Common myeloid progenitor, CD34-positive (primary cell): ENCODE data around the gene DIS3L2.

Experiments
- CTCF ChIA-PET: fragments of 350-600 bp; sonication (Branson Sonifier 250); formaldehyde crosslinking; loops from one replicate; lab custom pipeline; 2021; ENCODE audit warnings: antibody characterized with exemption; lab: Charles Lee
- POLR2A ChIA-PET: fragments of 350-600 bp; sonication (Branson Sonifier 250); formaldehyde crosslinking; loops from one replicate; lab custom pipeline; 2021; ENCODE audit warnings: antibody characterized with exemption; lab: Charles Lee
- DNase-seq, 3 donors: peaks; one replicate each; pipeline versions ENCODE4 v3.0.0 to v3.0.0-alpha.2; 2013
- H3K27ac ChIP-seq, 2 experiments: 1 replicate in 1 of 2; 2 replicates in 1 of 2; pipeline ENCODE4 v1.7.0; 2013; ENCODE audit warnings: inconsistent platforms in 2 of 2, low read length in 2 of 2, mild to moderate bottlenecking in 2 of 2, low read depth in 1 of 2, moderate library complexity in 1 of 2; ENCODE audit not compliant: severe bottlenecking in 2 of 2, insufficient read depth in 1 of 2, poor library complexity in 1 of 2
- H3K27me3 ChIP-seq, 5 experiments: replicated peaks in 2 of 5; 1 replicate in 3 of 5; 2 replicates in 2 of 5; pipeline versions ENCODE4 v1.6.1 to v1.7.0; 2013; ENCODE audit warnings: low read length in 4 of 5, mild to moderate bottlenecking in 2 of 5, moderate library complexity in 2 of 5, inconsistent platforms in 1 of 5; ENCODE audit not compliant: insufficient read depth in 5 of 5, control insufficient read depth in 4 of 5
- H3K36me3 ChIP-seq, 4 experiments: 1 replicate in 2 of 4; 2 replicates in 2 of 4; pipeline versions ENCODE4 v1.6.1 to v1.7.0; 2013; ENCODE audit warnings: low read length in 3 of 4, control low read depth in 1 of 4, mild to moderate bottlenecking in 1 of 4; ENCODE audit not compliant: control insufficient read depth in 4 of 4, insufficient read depth in 4 of 4
- H3K4me1 ChIP-seq, 4 experiments: 1 replicate in 3 of 4; 2 replicates in 1 of 4; pipeline versions ENCODE4 v1.6.1 to v1.7.1; 2013; ENCODE audit warnings: low read length in 3 of 4, mild to moderate bottlenecking in 3 of 4, control low read depth in 1 of 4, inconsistent platforms in 1 of 4, moderate library complexity in 1 of 4; ENCODE audit not compliant: control insufficient read depth in 4 of 4, insufficient read depth in 4 of 4; ENCODE audit errors: control extremely low read depth in 1 of 4
- H3K4me3 ChIP-seq, 7 experiments: 1 replicate in 4 of 7; 2 replicates in 3 of 7; pipeline versions ENCODE4 v1.5.1 to v1.7.0; 2013; ENCODE audit warnings: mild to moderate bottlenecking in 7 of 7, low read length in 6 of 7, moderate library complexity in 6 of 7, inconsistent platforms in 2 of 7, low read depth in 2 of 7, control low read depth in 1 of 7; ENCODE audit not compliant: insufficient read depth in 4 of 7, control insufficient read depth in 1 of 7; ENCODE audit errors: extremely low read depth in 1 of 7
- H3K9me3 ChIP-seq, 5 experiments: 1 replicate in 4 of 5; 2 replicates in 1 of 5; pipeline versions ENCODE4 v1.6.1 to v1.7.1; 2013; ENCODE audit warnings: low read length in 4 of 5, mild to moderate bottlenecking in 2 of 5, inconsistent platforms in 1 of 5, low read depth in 1 of 5, moderate library complexity in 1 of 5; ENCODE audit not compliant: control insufficient read depth in 4 of 5, insufficient read depth in 2 of 5; ENCODE audit errors: control extremely low read depth in 1 of 5
- WGBS: methylation state at CpG from one replicate; pipeline ENCODE4 v1.1.5; 2013; ENCODE audit not compliant: insufficient coverage; 5-methylcytosine and 5-hydroxymethylcytosine counted together

Gene DIS3L2

DNA sequence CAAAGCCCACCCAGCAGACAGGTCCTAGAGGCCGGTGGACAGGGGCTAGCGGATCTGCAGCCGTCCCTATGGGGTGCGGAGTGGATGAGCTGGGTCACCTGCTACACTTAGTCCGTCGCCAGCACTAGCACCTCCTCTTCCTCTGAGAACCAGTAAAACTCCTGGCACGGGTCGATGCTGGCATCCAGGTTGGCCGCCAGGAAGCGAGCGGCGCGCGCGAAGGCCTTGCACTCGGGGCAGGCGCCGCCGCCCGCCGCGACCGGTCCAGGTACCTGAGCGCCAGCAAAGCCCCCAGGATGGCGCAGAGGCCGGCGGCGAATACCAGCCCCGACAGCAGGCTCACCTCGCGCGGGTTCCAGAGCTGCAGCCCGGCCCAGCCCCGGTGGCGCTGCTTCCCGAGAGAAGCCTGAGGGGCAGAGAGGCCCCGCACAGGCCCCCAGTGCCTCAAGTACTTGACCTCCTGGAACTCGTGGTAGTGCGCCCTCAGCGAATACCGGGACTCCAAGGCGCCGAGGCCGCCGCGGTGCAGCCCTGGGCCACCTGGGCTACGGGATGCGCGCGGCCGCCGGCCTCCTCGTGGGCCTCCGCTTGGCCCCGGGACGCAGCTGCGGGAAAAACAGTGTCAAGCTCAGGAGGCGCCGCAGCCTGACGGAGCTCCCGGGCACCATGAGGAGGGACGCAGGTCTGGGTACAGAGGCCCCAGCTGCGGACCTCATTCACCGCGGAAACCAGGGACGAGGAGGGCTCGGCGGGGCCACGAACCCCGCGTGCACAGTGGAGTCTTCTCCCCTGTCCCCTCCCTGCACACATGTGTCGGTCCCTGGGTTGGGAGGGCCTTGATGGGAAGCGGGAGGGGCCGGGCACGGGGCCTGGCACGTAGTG, 389.5 kb downstream of the DIS3L2 start:
- H3K27me3 ChIP-seq, result peaks cover 2 to 64% (median 30%) of the 10 kb centered on the region in 5 experiments
- H3K4me3 ChIP-seq, result peak overlapping the region in 3 of 7 experiments; percentile 39 to 52 (median 48)
- POLR2A ChIA-PET, result interaction anchor here (0.9 kb wide), 1 partner anchor 14 kb away, joined by 3 read pairs; no protein-coding TSS in a partner anchor

DNA sequence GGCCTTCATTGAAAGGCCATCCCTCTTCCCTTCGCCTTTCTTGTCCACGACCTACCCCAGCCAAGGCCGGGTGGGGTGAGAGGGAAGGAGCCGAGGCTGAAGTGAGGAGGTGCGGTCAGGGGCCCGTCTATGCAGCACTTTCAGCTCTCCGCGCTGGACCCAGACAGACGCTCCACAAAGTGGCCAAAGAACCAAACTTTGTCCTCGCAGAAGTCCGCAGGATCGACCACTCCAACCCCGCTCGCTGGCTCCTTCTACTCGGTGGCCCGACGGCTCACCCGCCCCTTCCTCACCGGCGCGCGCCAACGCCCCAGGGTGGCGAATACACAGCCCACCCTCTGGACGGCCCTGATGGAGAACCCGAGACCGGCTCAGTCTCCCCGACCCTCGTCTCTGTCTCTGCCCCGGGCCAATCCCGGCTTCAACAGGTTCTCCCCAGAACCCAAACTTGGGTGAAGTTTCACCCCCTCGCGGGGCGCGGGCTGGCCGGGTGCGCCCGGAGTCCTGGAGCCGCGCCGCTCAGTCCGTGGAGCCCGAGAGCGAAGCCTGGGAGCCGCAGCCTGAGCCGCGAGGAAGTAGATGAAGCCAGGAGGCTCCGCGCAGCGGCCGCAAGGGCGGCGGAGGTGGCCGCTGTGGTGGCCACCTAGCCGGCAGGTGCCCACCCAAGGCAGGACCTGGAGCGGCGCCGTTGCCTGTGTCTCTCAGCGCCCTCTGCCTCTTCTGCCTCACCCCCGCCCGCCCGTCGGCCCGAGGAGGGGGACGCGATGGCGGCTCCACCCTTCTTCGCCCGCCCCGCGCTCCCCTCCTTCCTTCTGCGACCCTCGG, 390.4 kb downstream of the DIS3L2 start:
- peak in 1 of 3 donors; percentile 43 for DNase-seq
- CTCF ChIA-PET, result interaction anchor here (0.7 to 1.3 kb wide), 4 partner anchors 11 to 21 kb away, joined by 3 to 7 read pairs (median 3); no protein-coding TSS in a partner anchor
- Histone ChIP-seq H3K4me1 (peaks cover 0 to 28% (median 13%) of the 10 kb centered on the region in 4 experiments), H3K9me3 (no peaks in the 10 kb centered on the region), H3K4me3 (peak overlapping the region in 3 of 7 experiments; percentile 33 to 54 (median 48)), H3K27ac (no peak overlapping the region), H3K36me3 (no peaks in the 10 kb centered on the region), H3K27me3 (peaks cover 2 to 62% (median 30%) of the 10 kb centered on the region in 5 experiments)
- POLR2A ChIA-PET, result interaction anchor here (0.9 kb wide), 1 partner anchor 13 kb away, joined by 3 read pairs; no protein-coding TSS in a partner anchor
- 4% methylated on average over 53 of the region's 73 CpGs for WGBS

More for the DNA sequence above, 389.5 kb downstream of the DIS3L2 start:
- Histone ChIP-seq H3K36me3 (no peaks in the 10 kb centered on the region), H3K9me3 (no peaks in the 10 kb centered on the region), H3K27ac (no peak overlapping the region), H3K4me1 (peaks cover 0 to 28% (median 13%) of the 10 kb centered on the region in 4 experiments)
- DNase-seq, result peak in 2 of 3 donors; percentile 42 to 56
- WGBS, result 3% methylated on average over 71 of the region's 76 CpGs
- CTCF ChIA-PET, result interaction anchor here (0.7 kb wide), 2 partner anchors 12 to 22 kb away, joined by 3 read pairs; no protein-coding TSS in a partner anchor

DNA sequence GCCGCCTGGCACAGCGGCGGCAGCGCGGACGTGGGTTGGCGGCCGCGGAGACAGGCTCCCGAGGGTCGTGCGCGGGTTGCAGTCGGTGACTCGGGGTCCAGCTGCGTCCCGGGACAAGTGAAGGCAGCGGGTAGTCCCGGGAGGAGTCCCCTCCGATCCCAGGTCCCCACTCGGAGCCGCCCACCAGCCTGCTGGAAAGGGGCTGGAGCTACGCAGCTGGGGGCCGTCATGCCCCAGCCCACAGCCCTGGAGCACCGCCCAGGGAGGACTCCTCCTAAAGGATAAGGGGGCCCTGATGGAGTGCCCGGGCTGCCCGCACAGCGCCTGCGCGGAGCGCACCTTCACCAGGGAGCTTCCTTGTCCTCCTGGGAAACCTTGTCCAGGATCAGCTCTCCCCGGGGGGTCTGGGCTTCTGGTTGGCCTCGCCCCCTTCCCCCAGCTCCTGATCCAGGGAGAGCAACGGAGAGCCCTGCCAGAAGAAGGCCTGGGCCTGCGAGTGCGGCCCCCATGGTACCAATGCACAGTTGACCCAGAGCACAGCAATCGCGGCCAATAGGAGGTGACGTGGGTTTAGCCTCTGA, 391.1 kb downstream of the DIS3L2 start:
- no peaks in the 10 kb centered on the region for H3K9me3 ChIP-seq
- ChIA-PET CTCF (interaction anchor here (0.6 to 1.3 kb wide), 5 partner anchors 9 to 95 kb away, joined by 3 to 7 read pairs (median 4); no protein-coding TSS in a partner anchor), POLR2A (no interaction called here)
- WGBS, result 56% methylated on average over 37 of the region's 39 CpGs
- H3K4me3 ChIP-seq, result peak overlapping the region in 3 of 7 experiments; percentile 26 to 54 (median 33)
- no peak overlapping the region for H3K27ac ChIP-seq
- H3K36me3 ChIP-seq, result no peaks in the 10 kb centered on the region
- H3K27me3 ChIP-seq, result peaks cover 2 to 56% (median 30%) of the 10 kb centered on the region in 5 experiments
- DNase-seq, result no peak
- H3K4me1 ChIP-seq, result peaks cover 0 to 28% (median 13%) of the 10 kb centered on the region in 4 experiments

DNA sequence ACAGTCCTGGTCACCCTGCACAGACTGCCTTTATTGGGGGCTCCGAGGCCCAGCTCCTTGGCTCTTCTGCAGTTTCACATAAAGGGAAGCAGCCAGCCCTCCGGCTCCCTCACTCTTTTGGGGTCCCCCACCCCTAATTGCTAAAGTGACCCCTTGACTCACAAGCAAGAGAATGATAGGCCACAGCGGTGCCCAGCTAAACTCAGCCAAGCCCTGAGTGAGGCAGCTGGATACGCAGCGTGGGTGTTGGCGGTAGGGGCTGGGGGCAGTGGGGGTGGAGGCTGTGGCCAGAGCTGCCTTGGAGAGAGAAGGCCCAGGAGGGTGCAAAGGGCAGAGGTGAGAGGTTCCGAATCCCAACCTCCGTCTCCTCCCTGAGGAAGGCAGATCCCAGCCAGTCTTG, 391.6 kb downstream of the DIS3L2 start:
- Histone ChIP-seq H3K4me3 (no peak overlapping the region), H3K27me3 (peaks cover 1 to 53% (median 30%) of the 10 kb centered on the region in 5 experiments), H3K9me3 (no peaks in the 10 kb centered on the region), H3K4me1 (peaks cover 0 to 28% (median 13%) of the 10 kb centered on the region in 4 experiments), H3K36me3 (no peaks in the 10 kb centered on the region), H3K27ac (no peak overlapping the region)
- DNase-seq, result no peak
- 98% methylated on average over 7 of the region's 8 CpGs for WGBS
- ChIA-PET CTCF (interaction anchor here (0.6 to 1.3 kb wide), 4 partner anchors 9 to 95 kb away, joined by 3 to 7 read pairs (median 4); no protein-coding TSS in a partner anchor), POLR2A (no interaction called here)

DNA sequence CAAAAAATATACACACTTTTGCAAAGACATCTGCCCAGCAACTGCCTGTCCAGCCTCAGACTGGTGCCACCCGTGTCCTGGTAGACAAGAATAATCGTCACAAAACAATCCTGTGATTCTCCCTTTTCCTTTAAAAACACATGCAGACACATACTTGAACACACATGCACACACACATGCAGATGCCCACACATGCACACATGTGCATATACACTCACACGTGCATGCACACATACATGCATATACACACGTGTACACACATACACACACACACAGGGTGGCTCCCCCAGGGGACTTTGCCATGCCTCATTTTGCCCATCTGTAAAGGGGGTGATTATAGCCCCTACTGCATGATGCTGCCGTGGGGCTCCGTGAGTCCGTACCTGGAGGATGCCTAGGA, 392.1 kb downstream of the DIS3L2 start:
- Histone ChIP-seq H3K9me3 (no peaks in the 10 kb centered on the region), H3K27me3 (peaks cover 0 to 48% (median 30%) of the 10 kb centered on the region in 5 experiments), H3K4me3 (no peak overlapping the region), H3K4me1 (peaks cover 0 to 26% (median 13%) of the 10 kb centered on the region in 4 experiments), H3K36me3 (no peaks in the 10 kb centered on the region), H3K27ac (no peak overlapping the region)
- CTCF ChIA-PET, result interaction anchor here (1.3 kb wide), 2 partner anchors 10 to 14 kb away, joined by 4 to 7 read pairs; no protein-coding TSS in a partner anchor
- POLR2A ChIA-PET, result no interaction called here
- WGBS, result 97% methylated on average over 7 of the region's 7 CpGs
- DNase-seq, result no peak

DNA sequence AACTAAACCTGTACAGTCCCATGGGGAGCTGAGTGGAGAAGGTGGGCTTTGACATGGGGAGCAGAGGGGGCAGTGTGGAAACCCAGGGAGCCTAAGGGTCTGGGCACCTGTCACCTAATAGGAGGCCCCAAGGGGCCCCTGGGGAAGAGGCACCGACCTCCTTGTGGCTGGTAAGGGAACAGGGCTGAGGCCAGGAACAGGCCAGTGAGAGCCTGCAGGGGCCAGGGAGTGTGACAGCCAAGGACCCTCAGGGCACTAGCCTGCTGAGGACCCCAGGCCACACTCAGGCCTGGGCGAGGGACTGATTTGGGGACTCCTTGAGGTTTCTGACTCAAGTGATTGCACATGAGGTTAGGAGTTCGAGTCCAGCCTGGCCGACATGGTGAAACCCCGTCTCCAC, 392.6 kb downstream of the DIS3L2 start:
- Histone ChIP-seq H3K4me3 (no peak overlapping the region), H3K9me3 (no peaks in the 10 kb centered on the region), H3K36me3 (no peaks in the 10 kb centered on the region), H3K27me3 (peaks cover 0 to 44% (median 30%) of the 10 kb centered on the region in 5 experiments), H3K4me1 (peaks cover 0 to 22% (median 11%) of the 10 kb centered on the region in 4 experiments), H3K27ac (no peak overlapping the region)
- POLR2A ChIA-PET, result no interaction called here
- no peak for DNase-seq
- CTCF ChIA-PET, result interaction anchor here (0.7 to 1.5 kb wide), 5 partner anchors 9 to 76 kb away, joined by 3 to 5 read pairs (median 3); no protein-coding TSS in a partner anchor
- 92% methylated on average over 4 of the region's 5 CpGs for WGBS
